IMR-90 (cell line): ENCODE measurements around the gene COL20A1. TPM values are rescaled to one million over a fixed set of nuclear protein-coding genes. Genes with fewer than 3 reads are reported as not detected.
"Not testable (repeated sequence)": the region's sequence is repeated elsewhere in the genome, so short reads cannot be mapped to it uniquely, and the experiment has no call there.

Source experiments
- ATAC-seq: fragments of 200-7000 bp; cut with Tn5 transposase; 2 replicates; pipeline ENCODE4 v1.9.1; 2020; ENCODE audit warnings: low read depth, mild to moderate bottlenecking, moderate library complexity
- BruUV-seq: library from RNA; stranded (reverse); fragments of 400-500 nt; replicated peaks from 2 replicates; lab custom pipeline; 2021; lab: Mats Ljungman, UMichigan
- CTCF ChIA-PET: fragments of 300-600 bp; formaldehyde crosslinking; extraction: SDS; loops from one replicate; lab custom pipeline; 2021; ENCODE audit warnings: antibody characterized with exemption; lab: Yijun Ruan, JAX
- POLR2A ChIA-PET: fragments of 300-600 bp; sonication (Branson Sonifier 250); formaldehyde crosslinking; loops from one replicate; lab custom pipeline; 2022; ENCODE audit warnings: antibody characterized with exemption; ENCODE audit not compliant: unreplicated experiment; lab: Charles Lee
- DNase-seq: peaks from one replicate; pipeline ENCODE4 v3.0.0; 2013
- H2AFZ ChIP-seq: replicated peaks from 2 replicates; pipeline ENCODE3; 2013; ENCODE audit warnings: low read length, mild to moderate bottlenecking; ENCODE audit not compliant: poor library complexity
- H2AK5ac ChIP-seq: 2 replicates; pipeline ENCODE4 v1.6.1; 2013; ENCODE audit warnings: low read depth, low read length, inconsistent platforms
- H2AK9ac ChIP-seq: replicated peaks from 2 replicates; pipeline ENCODE3; 2013; ENCODE audit warnings: mild to moderate bottlenecking, low read depth, low read length, moderate library complexity; ENCODE audit not compliant: poor library complexity
- H2BK120ac ChIP-seq: 2 replicates; pipeline ENCODE4 v1.6.1; 2013; ENCODE audit warnings: low read depth, low read length, inconsistent platforms
- H2BK15ac ChIP-seq: 3 replicates; pipeline ENCODE4 v1.6.1; 2013; ENCODE audit warnings: low read depth, low read length, inconsistent platforms
- H2BK20ac ChIP-seq: 2 replicates; pipeline ENCODE4 v1.6.1; 2013; ENCODE audit warnings: low read depth, mild to moderate bottlenecking, inconsistent platforms, low read length, moderate library complexity
- H2BK5ac ChIP-seq: 2 replicates; pipeline ENCODE4 v1.6.1; 2013; ENCODE audit warnings: mild to moderate bottlenecking, low read depth, low read length, inconsistent platforms; ENCODE audit not compliant: poor library complexity, severe bottlenecking
- H3K14ac ChIP-seq: replicated peaks from 2 replicates; pipeline ENCODE4 v1.6.1; 2013; ENCODE audit warnings: low read depth, low read length, inconsistent platforms
- H3K18ac ChIP-seq: 2 replicates; pipeline ENCODE4 v1.6.1; 2013; ENCODE audit warnings: low read depth, low read length, control low read depth
- H3K23ac ChIP-seq: 2 replicates; pipeline ENCODE4 v1.6.1; 2013; ENCODE audit warnings: low read depth, low read length, inconsistent platforms
- H3K27ac ChIP-seq: 2 replicates; pipeline ENCODE4 v1.5.1; 2013; ENCODE audit warnings: mild to moderate bottlenecking, control low read depth, low read length; ENCODE audit not compliant: insufficient read depth
- H3K27me3 ChIP-seq: 2 replicates; pipeline ENCODE4 v1.6.1; 2013; ENCODE audit warnings: low read length; ENCODE audit not compliant: control insufficient read depth, insufficient read depth
- H3K36me3 ChIP-seq: 2 replicates; pipeline ENCODE4 v1.6.1; 2013; ENCODE audit warnings: low read length, mixed read lengths; ENCODE audit not compliant: control insufficient read depth, insufficient read depth
- H3K4ac ChIP-seq: 2 replicates; pipeline ENCODE4 v1.6.1; 2013; ENCODE audit warnings: low read depth, low read length, inconsistent platforms
- H3K4me1 ChIP-seq: 2 replicates; pipeline ENCODE4 v1.6.1; 2013; ENCODE audit warnings: low read length, mixed read lengths; ENCODE audit not compliant: control insufficient read depth, insufficient read depth
- H3K4me2 ChIP-seq: 2 replicates; pipeline ENCODE4 v1.6.1; 2013; ENCODE audit warnings: low read depth, mild to moderate bottlenecking, control low read depth, low read length, moderate library complexity
- H3K4me3 ChIP-seq: 2 replicates; pipeline ENCODE4 v1.5.1; 2013; ENCODE audit warnings: low read depth, mild to moderate bottlenecking, control low read depth, low read length, moderate library complexity; ENCODE audit not compliant: insufficient read depth
- H3K56ac ChIP-seq: 2 replicates; pipeline ENCODE4 v1.6.1; 2013; ENCODE audit warnings: low read length, inconsistent platforms; ENCODE audit not compliant: insufficient read depth; ENCODE audit errors: extremely low read depth
- H3K79me1 ChIP-seq, 2 experiments: 2 replicates each; pipeline ENCODE4 v1.6.1; 2013; ENCODE audit warnings: low read length in 2 of 2, inconsistent platforms in 1 of 2, low read depth in 1 of 2
- H3K9ac ChIP-seq: 2 replicates; pipeline ENCODE4 v1.6.1; 2013; ENCODE audit warnings: low read depth, low read length, control low read depth
- H3K9me1 ChIP-seq: 2 replicates; pipeline ENCODE4 v1.6.1; 2013; ENCODE audit warnings: low read length, inconsistent platforms; ENCODE audit not compliant: insufficient read depth
- H3K9me3 ChIP-seq: 2 replicates; pipeline ENCODE4 v1.6.1; 2013; ENCODE audit warnings: low read length; ENCODE audit not compliant: control insufficient read depth, insufficient read depth
- H4K20me1 ChIP-seq: 2 replicates; pipeline ENCODE4 v1.6.1; 2013; ENCODE audit warnings: low read length, inconsistent platforms; ENCODE audit not compliant: insufficient read depth
- H4K5ac ChIP-seq: 2 replicates; pipeline ENCODE4 v1.6.1; 2013; ENCODE audit warnings: mild to moderate bottlenecking, low read depth, low read length, control low read depth
- H4K8ac ChIP-seq, 2 experiments: 2 replicates each; pipeline ENCODE4 v1.6.1; 2013; ENCODE audit warnings: low read depth in 2 of 2, low read length in 2 of 2, control low read depth in 1 of 2, inconsistent platforms in 1 of 2
- H4K91ac ChIP-seq: 2 replicates; pipeline ENCODE4 v1.6.1; 2013; ENCODE audit warnings: low read depth, low read length, inconsistent platforms; ENCODE audit not compliant: insufficient read depth
- WGBS, 2 experiments: methylation state at CpG; one replicate each; pipeline versions ENCODE4 v1.1.5 to v1.1.7; 2013; ENCODE audit warnings: missing lambda C conversion rate in 2 of 2; ENCODE audit not compliant: insufficient read length in 1 of 2; ENCODE audit errors: extremely low coverage in 2 of 2; 5-methylcytosine and 5-hydroxymethylcytosine counted together
- dilution Hi-C: fragments of 300-500 bp; cut with HindIII; formaldehyde crosslinking; loops from one replicate; pipeline ENCODE4 v1.14.3; 2018; ENCODE audit warnings: low sequenced_read_pairs; ENCODE audit not compliant: unreplicated experiment
- in situ Hi-C: fragments of 300-500 bp; cut with MboI; formaldehyde crosslinking; loops from 3 replicates; pipeline ENCODE4 v1.14.3; 2019; ENCODE audit warnings: low sequenced_read_pairs, inconsistent platforms, mixed read lengths
- intact Hi-C: fragments of 100-400 bp; cut with micrococcal nuclease; formaldehyde crosslinking; loops from 2 replicates; pipeline ENCODE4 v1.10.0; 2022
- polyA plus RNA-seq, 3 experiments: library from polyadenylated mRNA; depleted of rRNA; stranded (reverse); fragments of >200 nt; gene quantifications; 2 replicates each; pipeline ENCODE4 v1.2.3, GENCODE V29; 2012; ENCODE audit warnings: low replicate concordance in 1 of 3
- total RNA-seq: library from RNA; depleted of rRNA; stranded (reverse); fragments of >200 nt; gene quantifications from 2 replicates; pipeline ENCODE4 v1.2.3, GENCODE V29; 2012

The COL20A1 gene
- total and polyA plus RNA-seq, 2 of the 4 experiments (the other 2 are of a cell fraction), result not detected

- intact Hi-C loops, H3K14ac ChIP-seq, H3K4me1 ChIP-seq, in situ Hi-C loops, H3K4ac ChIP-seq, H4K5ac ChIP-seq, H3K9me1 ChIP-seq, H4K8ac ChIP-seq, H2AFZ ChIP-seq, H2AK9ac ChIP-seq, H3K56ac ChIP-seq, H2BK5ac ChIP-seq, H3K9me3 ChIP-seq, H3K4me2 ChIP-seq, H4K91ac ChIP-seq, H2BK20ac ChIP-seq, H3K79me1 ChIP-seq, BruUV-seq, H3K4me3 ChIP-seq, dilution Hi-C loops, H3K36me3 ChIP-seq, H4K20me1 ChIP-seq, POLR2A ChIA-PET, H3K23ac ChIP-seq, H2BK120ac ChIP-seq, H3K9ac ChIP-seq, H2AK5ac ChIP-seq, CTCF ChIA-PET, H2BK15ac ChIP-seq, ATAC-seq, H3K18ac ChIP-seq, DNase-seq, H3K27ac ChIP-seq: not testable (repeated sequence)
- H3K27me3 ChIP-seq, result peaks cover 23% of the 10 kb centered on the region
- 76% methylated on average over 3 of the region's 30 CpGs; no CpG with 5 or more reads in 1 of the 2 experiments for WGBS, 2 experiments
These were observed 13.1 kb downstream of the COL20A1 start for GRCh38 chr20:63305933-63306672.
